ENCODE data around the gene TRMT6.

DNA sequence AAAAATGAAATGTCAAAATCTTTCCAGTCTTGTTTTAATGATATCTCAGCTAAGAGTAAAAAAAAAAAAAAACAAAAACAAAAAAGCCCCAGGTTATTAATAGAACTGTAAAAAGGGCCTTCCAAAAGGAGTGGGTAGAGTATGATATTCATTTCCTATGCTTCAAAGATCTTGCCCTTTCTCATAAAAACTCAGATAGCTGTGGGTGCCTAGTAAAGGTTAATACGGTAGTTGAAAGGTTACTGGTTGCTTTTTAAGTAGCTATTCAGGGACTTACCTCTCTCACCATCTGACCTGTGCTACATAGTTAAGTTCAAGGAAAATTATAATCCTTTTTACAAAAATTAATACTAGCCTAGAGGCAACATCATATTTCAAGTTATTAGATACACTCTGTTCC lies 14.9 kb downstream of the TRMT6 start:
- TF ChIP-seq, protein P1, sequence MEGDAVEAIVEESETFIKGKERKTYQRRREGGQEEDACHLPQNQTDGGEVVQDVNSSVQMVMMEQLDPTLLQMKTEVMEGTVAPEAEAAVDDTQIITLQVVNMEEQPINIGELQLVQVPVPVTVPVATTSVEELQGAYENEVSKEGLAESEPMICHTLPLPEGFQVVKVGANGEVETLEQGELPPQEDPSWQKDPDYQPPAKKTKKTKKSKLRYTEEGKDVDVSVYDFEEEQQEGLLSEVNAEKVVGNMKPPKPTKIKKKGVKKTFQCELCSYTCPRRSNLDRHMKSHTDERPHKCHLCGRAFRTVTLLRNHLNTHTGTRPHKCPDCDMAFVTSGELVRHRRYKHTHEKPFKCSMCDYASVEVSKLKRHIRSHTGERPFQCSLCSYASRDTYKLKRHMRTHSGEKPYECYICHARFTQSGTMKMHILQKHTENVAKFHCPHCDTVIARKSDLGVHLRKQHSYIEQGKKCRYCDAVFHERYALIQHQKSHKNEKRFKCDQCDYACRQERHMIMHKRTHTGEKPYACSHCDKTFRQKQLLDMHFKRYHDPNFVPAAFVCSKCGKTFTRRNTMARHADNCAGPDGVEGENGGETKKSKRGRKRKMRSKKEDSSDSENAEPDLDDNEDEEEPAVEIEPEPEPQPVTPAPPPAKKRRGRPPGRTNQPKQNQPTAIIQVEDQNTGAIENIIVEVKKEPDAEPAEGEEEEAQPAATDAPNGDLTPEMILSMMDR (IDR thresholded peaks at IDR 0.05) = no peak
- no peak for TF ChIP-seq POLR2A (IDR thresholded peaks at IDR 0.05; ENCODE audit: low read depth)
